ENCODE measurements around the gene AEBP1. TPM values are rescaled to one million over a fixed set of nuclear protein-coding genes. Genes with fewer than 3 reads are reported as not detected.

Gene AEBP1
- not detected in 2 replicates for total RNA-seq (2014; rRNA removed)
- polyA plus RNA-seq (2012): not detected

- DNase-seq (ENCODE audit: low read depth): no peak
Measured at GRCh38 chr7:44103923-44104859, at the start of gene AEBP1. TSS of gene AEBP1 (plus strand) at chr7:44104345. CDS start at chr7:44104666, 321 bp downstream.

DNA sequence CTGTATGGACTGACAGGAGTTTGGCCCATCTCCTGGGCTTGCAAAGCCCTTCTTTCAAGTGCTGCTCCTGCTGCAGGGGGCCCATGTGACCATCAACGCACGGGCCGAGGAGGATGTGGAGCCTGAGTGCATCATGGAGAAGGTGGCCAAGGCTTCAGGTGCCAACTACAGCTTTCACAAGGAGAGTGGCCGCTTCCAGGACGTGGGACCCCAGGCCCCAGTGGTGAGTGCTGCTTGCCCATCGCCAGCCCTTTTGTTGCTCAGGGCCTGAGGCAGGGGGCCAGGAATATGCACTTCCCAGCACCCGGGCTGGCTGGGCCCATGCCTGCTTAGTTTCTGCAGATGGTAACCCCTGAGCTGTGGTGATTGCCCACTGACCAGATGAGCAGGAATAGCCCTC, 47.5 kb upstream of the AEBP1 start:
- DNase-seq (ENCODE audit: low read depth): no peak

DNA sequence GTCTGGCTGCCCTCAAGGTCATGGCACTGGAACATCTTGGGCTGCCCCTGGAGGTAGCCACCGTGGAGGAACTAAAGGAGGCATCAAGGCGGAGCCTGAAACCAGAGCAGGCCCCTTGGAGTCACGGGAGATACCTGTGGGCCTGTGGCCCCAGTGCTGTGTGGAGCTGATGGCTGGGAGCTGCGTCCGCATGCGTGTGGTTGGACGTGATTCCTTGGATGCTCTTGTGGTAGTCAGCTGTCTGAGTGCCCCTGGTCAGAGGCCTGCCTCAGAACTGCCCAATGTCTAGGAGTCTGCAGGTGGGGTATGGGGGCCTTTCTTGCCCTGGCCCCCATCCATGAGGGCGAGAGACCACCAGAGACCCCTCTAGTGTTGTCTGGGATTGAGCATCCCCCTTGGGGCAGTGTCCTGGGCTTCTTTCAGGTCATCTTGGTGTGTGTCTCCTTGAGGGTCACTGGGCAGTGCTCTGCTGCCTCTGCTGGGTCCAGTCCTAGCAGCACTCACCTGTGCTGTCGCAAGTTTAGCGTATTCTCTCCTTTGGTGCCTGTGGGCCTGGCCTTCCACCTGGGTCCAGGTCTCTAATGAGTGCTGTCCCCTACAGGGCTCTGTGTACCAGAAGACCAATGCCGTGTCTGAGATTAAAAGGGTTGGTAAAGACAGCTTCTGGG, 46.8 kb upstream of the AEBP1 start:
- DNase-seq (ENCODE audit: low read depth): no peak

GRCh38 chr7:44057849-44058758, 46.0 kb upstream of the AEBP1 start:
- DNase-seq (ENCODE audit: low read depth): no peak

DNA sequence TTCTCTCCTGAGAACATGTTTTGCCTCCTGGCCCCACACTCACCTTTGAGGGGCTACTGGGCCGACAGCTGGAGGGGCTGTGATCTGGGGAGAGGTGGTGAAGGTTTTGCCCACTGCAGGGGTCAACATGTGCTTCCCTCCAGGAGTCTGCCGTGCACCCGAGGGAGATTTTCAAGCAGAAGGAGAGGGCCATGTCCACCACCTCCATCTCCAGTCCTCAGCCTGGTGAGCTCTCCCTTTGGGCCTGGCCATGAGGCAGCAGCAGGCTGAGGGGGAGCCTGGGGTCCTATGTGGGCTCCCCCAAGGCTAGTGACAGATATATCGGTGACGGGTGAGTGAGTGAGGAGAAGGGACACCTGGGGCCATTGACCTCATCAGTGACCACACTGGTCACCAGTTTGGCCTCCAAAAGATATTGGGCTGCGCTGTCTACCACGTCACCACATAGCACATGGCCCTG, 45.4 kb upstream of the AEBP1 start:
- DNase-seq (ENCODE audit: low read depth): no peak

DNA sequence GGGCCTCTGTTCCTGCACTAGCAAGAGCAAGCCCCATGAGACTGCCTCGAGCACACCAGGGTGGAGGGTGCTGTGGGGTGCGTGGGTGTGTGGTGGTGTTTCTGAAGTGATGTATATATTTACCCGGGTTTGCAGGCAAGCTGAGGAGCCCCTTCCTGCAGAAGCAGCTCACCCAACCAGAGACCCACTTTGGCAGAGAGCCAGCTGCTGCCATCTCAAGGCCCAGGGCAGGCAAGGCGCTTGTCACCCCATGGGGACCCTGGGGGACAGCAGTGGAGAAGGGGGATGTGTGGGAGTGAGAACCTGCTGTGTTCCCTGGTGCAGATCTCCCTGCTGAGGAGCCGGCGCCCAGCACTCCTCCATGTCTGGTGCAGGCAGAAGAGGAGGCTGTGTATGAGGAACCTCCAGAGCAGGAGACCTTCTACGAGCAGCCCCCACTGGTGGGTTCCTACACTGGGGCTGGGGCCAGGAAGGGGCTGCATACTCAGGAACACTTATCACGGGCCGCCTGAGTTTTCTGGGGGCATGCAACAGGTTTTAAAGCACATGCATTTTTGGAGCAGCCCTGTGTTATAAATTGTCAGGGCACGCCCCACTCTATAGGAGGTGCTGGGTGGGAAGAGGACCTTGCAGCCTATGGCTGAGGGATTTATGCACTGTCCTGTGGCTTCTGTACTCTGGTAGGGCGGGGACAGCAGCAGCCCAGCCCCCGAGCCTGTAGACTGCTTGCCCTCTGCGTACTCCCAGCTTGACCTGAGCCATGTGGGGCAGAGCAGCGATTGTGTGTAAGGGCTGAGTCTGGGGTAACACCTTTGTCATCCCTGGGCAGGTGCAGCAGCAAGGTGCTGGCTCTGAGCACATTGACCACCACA, 44.7 kb upstream of the AEBP1 start:
- DNase-seq (ENCODE audit: low read depth): no peak

DNA sequence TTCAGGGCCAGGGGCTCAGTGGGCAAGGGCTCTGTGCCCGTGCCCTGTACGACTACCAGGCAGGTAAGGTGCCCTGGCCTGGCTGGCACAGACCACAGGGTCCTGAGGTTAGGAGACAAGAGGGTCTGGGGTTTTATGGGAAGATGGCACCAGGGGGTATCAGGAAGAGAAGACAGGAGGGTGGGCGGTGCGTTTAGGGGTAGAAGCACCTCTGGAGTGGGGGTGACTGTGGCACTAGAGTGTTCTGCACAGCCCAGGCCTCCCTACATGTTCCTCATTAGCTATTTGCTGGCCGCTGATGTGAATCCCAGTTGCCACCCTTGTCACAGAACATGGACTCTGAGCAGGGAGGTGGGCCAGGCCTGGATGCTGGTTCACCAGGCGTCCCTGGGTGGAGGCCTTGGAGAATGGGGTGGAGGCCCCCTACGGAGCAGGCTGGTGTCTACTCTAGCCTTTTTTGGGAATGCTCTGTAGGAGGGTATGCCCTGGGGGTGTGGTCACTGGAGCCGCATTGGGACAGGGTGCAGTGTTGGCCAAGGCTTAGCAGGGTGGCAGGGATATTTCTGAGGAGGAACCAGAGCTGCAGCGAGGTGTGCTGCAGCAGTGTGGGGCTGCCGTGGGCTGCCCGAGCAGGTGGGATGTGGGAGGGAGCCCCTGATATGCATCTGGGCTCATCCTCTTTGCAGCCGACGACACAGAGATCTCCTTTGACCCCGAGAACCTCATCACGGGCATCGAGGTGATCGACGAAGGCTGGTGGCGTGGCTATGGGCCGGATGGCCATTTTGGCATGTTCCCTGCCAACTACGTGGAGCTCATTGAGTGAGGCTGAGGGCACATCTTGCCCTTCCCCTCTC, 43.8 kb upstream of the AEBP1 start:
- DNase-seq (ENCODE audit: low read depth): no peak

DNA sequence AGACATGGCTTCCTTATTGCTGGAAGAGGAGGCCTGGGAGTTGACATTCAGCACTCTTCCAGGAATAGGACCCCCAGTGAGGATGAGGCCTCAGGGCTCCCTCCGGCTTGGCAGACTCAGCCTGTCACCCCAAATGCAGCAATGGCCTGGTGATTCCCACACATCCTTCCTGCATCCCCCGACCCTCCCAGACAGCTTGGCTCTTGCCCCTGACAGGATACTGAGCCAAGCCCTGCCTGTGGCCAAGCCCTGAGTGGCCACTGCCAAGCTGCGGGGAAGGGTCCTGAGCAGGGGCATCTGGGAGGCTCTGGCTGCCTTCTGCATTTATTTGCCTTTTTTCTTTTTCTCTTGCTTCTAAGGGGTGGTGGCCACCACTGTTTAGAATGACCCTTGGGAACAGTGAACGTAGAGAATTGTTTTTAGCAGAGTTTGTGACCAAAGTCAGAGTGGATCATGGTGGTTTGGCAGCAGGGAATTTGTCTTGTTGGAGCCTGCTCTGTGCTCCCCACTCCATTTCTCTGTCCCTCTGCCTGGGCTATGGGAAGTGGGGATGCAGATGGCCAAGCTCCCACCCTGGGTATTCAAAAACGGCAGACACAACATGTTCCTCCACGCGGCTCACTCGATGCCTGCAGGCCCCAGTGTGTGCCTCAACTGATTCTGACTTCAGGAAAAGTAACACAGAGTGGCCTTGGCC, 43.0 kb upstream of the AEBP1 start:
- DNase-seq (ENCODE audit: low read depth): no peak

- no peak for DNase-seq (ENCODE audit: low read depth)
Measured at GRCh38 chr7:44061645-44062179, 42.4 kb upstream of the AEBP1 start.

DNA sequence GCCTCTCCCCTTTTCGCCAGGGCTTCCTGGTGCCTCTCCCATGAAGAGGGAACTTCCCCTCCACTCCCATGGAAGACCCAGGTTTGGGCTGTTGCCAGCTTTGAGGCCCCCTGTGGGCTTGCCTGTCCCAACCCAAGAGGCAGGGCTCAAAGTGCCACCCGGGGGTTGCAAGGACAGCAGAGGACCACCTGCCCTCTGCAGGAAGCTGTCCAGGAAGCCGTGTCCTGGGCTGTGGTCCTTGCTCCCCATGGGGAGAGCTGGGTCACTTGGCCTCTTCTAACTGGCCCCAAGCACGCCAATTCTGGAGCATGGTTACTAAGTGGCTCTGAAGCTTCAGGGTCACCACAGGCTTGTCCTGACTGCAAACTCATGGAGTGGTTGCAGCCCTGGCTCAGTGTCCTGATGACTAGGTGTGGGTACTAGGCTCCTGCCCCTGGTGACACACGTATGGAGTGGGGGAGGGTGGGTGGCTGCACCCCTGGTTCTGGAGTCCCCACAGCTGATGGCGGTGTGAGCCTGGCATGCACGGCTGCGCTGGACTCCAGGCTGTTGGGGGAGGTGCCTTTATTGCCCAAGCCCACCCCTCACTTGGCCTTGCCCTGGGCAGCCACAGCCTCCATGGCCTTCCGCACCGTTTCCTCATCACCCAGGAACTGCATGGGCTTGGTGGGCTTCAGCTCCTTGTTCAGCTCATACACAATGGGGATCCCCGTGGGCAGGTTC, 41.8 kb upstream of the AEBP1 start:
- no peak for DNase-seq (ENCODE audit: low read depth)

GRCh38 chr7:44062903-44063295, 41.2 kb upstream of the AEBP1 start:
- DNase-seq (ENCODE audit: low read depth): no peak

GRCh38 chr7:44063547-44063893, 40.6 kb upstream of the AEBP1 start:
- no peak for DNase-seq (ENCODE audit: low read depth)

GRCh38 chr7:44063894-44064651, 40.1 kb upstream of the AEBP1 start:
- DNase-seq (ENCODE audit: low read depth): no peak

DNA sequence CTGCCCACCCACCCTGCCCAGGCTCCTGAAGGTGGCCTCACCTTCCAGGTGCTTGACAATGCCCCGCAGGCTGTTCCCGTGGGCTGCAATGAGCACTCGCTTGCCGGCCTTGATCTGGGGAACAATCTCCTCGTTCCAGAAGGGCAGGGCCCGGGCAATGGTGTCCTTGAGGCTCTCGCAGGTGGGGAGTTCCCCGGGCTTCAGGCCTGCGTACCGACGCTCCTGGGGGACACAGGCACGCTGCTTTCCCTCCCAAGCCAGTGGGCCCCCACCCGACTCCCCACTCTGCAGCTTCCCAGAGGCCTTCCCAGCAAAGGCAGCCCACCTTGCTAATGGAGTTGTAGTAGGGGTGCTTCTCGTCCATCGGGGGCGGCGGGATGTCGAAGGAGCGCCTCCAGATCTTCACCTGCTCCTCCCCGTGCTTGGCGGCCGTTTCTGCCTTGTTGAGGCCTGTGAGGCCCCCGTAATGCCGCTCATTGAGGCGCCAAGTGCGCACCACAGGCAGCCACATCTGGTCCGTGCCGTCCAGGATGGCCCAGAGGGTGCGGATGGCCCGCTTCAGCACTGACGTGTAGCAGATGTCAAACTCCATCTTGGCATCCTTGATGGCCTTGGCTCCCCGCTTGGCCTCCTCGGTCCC, 39.2 kb upstream of the AEBP1 start:
- no peak for DNase-seq (ENCODE audit: low read depth)

DNA sequence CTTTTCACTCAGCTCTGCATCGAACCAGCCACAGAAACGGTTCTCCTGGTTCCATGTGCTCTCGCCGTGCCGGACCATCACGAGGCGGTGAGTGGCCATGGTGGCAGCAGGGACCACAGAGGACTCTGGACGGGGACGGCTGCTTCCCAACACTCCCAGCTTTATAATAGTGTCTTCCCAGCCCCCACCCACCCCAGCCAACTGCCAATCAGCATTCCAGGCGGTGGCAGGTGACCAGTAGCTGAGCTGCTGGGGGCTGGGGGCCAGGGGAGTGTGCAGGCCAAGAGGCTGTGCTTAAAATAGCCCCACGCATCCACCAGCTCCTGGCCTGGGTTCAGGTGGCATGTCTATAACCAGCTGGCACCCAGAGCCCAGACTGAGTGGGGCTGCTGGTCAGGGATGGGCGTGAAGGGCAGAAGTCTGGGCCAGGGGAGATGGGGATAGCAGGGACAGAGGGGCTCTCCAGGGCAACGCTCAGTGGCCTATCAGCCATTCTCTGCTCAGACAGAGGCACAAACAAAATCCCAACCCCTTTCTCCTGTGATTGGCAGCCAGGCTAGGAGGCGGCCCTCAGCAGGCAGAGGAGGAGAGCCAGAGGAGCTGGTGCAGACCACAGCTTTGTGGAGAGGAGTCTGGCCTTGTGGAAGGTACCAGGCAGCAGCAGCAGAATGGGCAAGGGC, 38.6 kb upstream of the AEBP1 start, which contains the start of gene PGAM2:
Gene PGAM2, minus strand, starts transcription at position 137 of the 680 bp plus-strand sequence. Its CDS starts 38 bp downstream, at position 99.
- peak; percentile 37 for DNase-seq (ENCODE audit: low read depth)

DNA sequence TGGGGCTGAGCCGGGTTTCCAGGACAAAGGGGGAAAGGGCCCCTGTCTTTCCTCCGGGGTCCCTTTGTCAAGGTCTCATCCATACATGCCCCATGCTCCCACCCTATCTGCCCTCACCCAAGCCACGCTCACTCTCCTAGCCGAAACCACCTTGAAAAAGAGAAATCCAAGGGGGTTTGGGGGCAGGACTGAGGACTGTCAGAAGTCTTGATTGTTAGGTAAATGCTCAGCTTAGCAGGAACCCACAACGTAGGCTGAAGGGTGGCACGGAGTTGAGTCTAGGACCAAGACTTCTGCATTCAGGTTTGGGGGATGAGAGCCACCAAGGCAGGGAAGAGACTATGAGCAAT, 38.1 kb upstream of the AEBP1 start:
- DNase-seq (ENCODE audit: low read depth): no peak
